Breast epithelium (tissue), 4 donors: ENCODE results near the gene CCNL2. TPM values are rescaled to one million over a fixed set of nuclear protein-coding genes. Genes with fewer than 3 reads are reported as not detected.
A peak's percentile ranks its signal among the peaks of the same experiment; 100 is the strongest.
"Not testable (repeated sequence)": the region's sequence is repeated elsewhere in the genome, so short reads cannot be mapped to it uniquely, and the experiment has no call there.

Experiments
- DNase-seq, 2 donors: peaks; one replicate each; pipeline ENCODE4 v3.0.0-alpha.2; 2019; ENCODE audit warnings: low spot score in 2 of 2
- H3K27ac ChIP-seq, 2 donors: fragments of 200-600 bp; sonication (generic) in 1 of 2; one replicate each; pipeline ENCODE4 v1.5.1; 2016 to 2019; ENCODE audit warnings: mild to moderate bottlenecking in 1 of 2
- H3K27me3 ChIP-seq, 2 donors: fragments of 200-600 bp; sonication (generic) in 1 of 2; one replicate each; pipeline versions ENCODE4 v1.5.1 to v1.6.0; 2017 to 2019; ENCODE audit warnings: control low read depth in 1 of 2, mild to moderate bottlenecking in 1 of 2
- H3K36me3 ChIP-seq: fragments of 200-600 bp; one replicate; pipeline ENCODE4 v1.5.1; 2019
- H3K4me1 ChIP-seq, 2 donors: fragments of 200-600 bp; sonication (generic); one replicate each; pipeline ENCODE4 v1.5.1; 2016 to 2019; ENCODE audit warnings: control low read depth in 1 of 2
- H3K4me3 ChIP-seq, 3 donors: fragments of 200-600 bp; sonication (generic); 1 replicate in 2 of 3; 2 replicates in 1 of 3; pipeline ENCODE4 v1.5.1; 2016 to 2019; ENCODE audit warnings: mild to moderate bottlenecking in 3 of 3, moderate library complexity in 2 of 3
- H3K9me3 ChIP-seq, 2 donors: fragments of 200-600 bp; sonication (generic) in 1 of 2; one replicate each; pipeline ENCODE4 v1.5.1; 2016 to 2019; ENCODE audit warnings: control low read depth in 1 of 2
- CTCF ChIP-seq, 3 donors: fragments of 450-650 bp; IDR thresholded peaks; one replicate each; pipeline ENCODE4 v1.5.1; 2016 to 2017; ENCODE audit warnings: antibody characterized with exemption in 3 of 3, mild to moderate bottlenecking in 3 of 3, moderate library complexity in 3 of 3
- POLR2A ChIP-seq: fragments of 450-650 bp; IDR thresholded peaks from one replicate; pipeline ENCODE4 v1.6.1; 2016; ENCODE audit warnings: antibody characterized with exemption, mild to moderate bottlenecking, moderate library complexity
- POLR2AphosphoS5 ChIP-seq, 3 donors: sonication (generic); formaldehyde crosslinking; IDR thresholded peaks; one replicate each; pipeline ENCODE4 v1.6.1; 2017; ENCODE audit warnings: antibody characterized with exemption in 3 of 3
- intact Hi-C: fragments of 100-400 bp; cut with DNase I; formaldehyde crosslinking; loops from one replicate; pipeline ENCODE4 v1.15.1; 2023; ENCODE audit warnings: low total_unique reads
- total RNA-seq, 3 donors: library from RNA; depleted of rRNA; stranded (reverse); fragments of >200 nt; gene quantifications; one replicate each; pipeline ENCODE4 v1.1.0, GENCODE V29; 2016

The CCNL2 gene
- total RNA-seq, 3 donors from 2014 or later, result 170 to 325 (median 285) TPM

- Histone ChIP-seq H3K9me3 (no peaks in the 10 kb centered on the region), H3K4me3 (peak overlapping the region; percentile 87 to 97 (median 96)), H3K27ac (peak overlapping the region; percentile 89 to 91), H3K27me3 (no peaks in the 10 kb centered on the region), H3K4me1 (peaks cover 5 to 7% of the 10 kb centered on the region in 2 donors), H3K36me3 (no peaks in the 10 kb centered on the region)
- no peak for TF ChIP-seq POLR2A
- no peak for TF ChIP-seq POLR2AphosphoS5 (IDR thresholded peaks at IDR 0.05)
- TF ChIP-seq CTCF (IDR thresholded peaks at IDR 0.05), result no peak
- DNase-seq, result no peak
- intact Hi-C loops, result no loop called here
Observed at GRCh38 chr1:1407636-1408318, 8.6 kb upstream of the CCNL2 start.

GRCh38 chr1:1406821-1407635 lies 7.9 kb upstream of the CCNL2 start, which contains the start of gene MRPL20:
Gene MRPL20 (minus strand): TSS chr1:1407293. CDS start chr1:1407217, 76 bp downstream.
- H3K27ac ChIP-seq, result peak within 1 kb of the TSS; percentile 89 to 91
- peak; percentile 92 to 94 for DNase-seq
- no peaks in the 10 kb centered on the region for H3K27me3 ChIP-seq
- no peaks in the 10 kb centered on the region for H3K36me3 ChIP-seq
- peak; percentile 96 to 97 (median 97) for TF ChIP-seq POLR2AphosphoS5 (IDR thresholded peaks at IDR 0.05)
- no peak for TF ChIP-seq CTCF (IDR thresholded peaks at IDR 0.05)
- peak; percentile 70 for TF ChIP-seq POLR2A
- intact Hi-C loops, result no loop called here
- peak within 1 kb of the TSS; percentile 87 to 97 (median 96) for H3K4me3 ChIP-seq
- H3K9me3 ChIP-seq, result no peaks in the 10 kb centered on the region
- peaks cover 5 to 7% of the 10 kb centered on the region in 2 donors for H3K4me1 ChIP-seq

GRCh38 chr1:1406101-1406820 lies 7.1 kb upstream of the CCNL2 start:
- Histone ChIP-seq H3K27me3 (no peaks in the 10 kb centered on the region), H3K9me3 (no peaks in the 10 kb centered on the region), H3K4me3 (peak overlapping the region; percentile 87 to 97 (median 96)), H3K36me3 (no peaks in the 10 kb centered on the region), H3K27ac (peak overlapping the region; percentile 89 to 91), H3K4me1 (peaks cover 5 to 7% of the 10 kb centered on the region in 2 donors)
- TF ChIP-seq POLR2A (no peak), CTCF (IDR thresholded peaks at IDR 0.05) (no peak), POLR2AphosphoS5 (IDR thresholded peaks at IDR 0.05) (no peak)
- intact Hi-C loops, result no loop called here
- no peak for DNase-seq

GRCh38 chr1:1403653-1404052 lies 4.5 kb upstream of the CCNL2 start:
- Histone ChIP-seq H3K9me3 (no peaks in the 10 kb centered on the region), H3K27me3 (no peaks in the 10 kb centered on the region), H3K4me1 (peaks cover 5 to 16% of the 10 kb centered on the region in 2 donors), H3K4me3 (no peak overlapping the region), H3K36me3 (no peaks in the 10 kb centered on the region), H3K27ac (no peak overlapping the region)
- no peak for TF ChIP-seq CTCF (IDR thresholded peaks at IDR 0.05)
- TF ChIP-seq POLR2A, result no peak
- no peak for TF ChIP-seq POLR2AphosphoS5 (IDR thresholded peaks at IDR 0.05)
- intact Hi-C loops, result no loop called here
- no peak for DNase-seq

- H3K9me3 ChIP-seq, H3K27ac ChIP-seq, H3K4me3 ChIP-seq, DNase-seq, H3K27me3 ChIP-seq, H3K36me3 ChIP-seq, intact Hi-C loops: not testable (repeated sequence)
- peaks cover 5 to 22% of the 10 kb centered on the region in 2 donors for H3K4me1 ChIP-seq
Observed at GRCh38 chr1:1402901-1403392, 3.8 kb upstream of the CCNL2 start.
